Ecto neural progenitor cell (in vitro differentiated cells): Measurements from ENCODE around the gene GRAMD1B.
"Not testable (repeated sequence)": the region's sequence is repeated elsewhere in the genome, so short reads cannot be mapped to it uniquely, and the experiment has no call there.

Experiments
- DNase-seq: peaks from one replicate; pipeline ENCODE4 v3.0.0-alpha.2; 2018; ENCODE audit warnings: low spot score

Gene GRAMD1B

DNA sequence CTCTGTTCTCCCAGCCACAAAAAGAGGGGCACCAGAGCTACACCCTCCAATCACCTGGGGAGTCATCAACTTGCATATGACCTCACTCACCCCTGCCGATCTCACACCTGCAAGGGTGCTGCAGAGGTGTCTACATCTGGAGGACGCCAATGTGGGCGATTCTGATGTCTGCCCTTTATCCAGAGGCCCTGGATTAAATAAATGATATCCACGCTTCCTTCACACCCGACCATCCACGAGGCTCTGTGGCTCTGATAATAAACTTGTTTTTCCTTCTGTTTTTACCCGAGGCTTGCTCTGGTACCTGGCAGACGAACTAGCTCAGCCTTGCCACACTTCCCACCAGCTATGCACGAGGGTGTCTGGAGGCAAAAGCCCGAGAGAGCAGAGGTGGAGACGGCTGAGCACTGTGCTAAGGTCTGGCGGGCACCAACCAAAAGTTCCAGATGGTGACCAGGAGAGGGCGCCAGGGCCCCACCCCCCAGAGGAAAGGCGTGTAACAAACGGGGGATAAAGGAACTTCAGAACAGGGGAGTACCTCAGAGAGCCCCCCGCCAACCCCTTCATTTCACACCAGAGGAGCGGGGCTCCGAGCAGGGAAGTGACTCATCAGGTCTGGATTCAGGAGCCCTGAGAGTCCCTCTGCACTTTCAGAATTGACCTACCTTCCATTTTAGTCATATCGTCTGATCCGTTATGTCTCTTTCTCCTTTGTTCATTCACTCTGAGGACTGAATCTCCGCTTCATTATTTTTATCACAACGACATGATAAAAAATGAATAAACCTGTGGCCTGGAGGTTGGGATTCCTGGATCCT lies 210.8 kb downstream of the GRAMD1B start:
- peak; percentile 75 for DNase-seq

GRCh38 chr11:123641495-123641840 lies 211.4 kb downstream of the GRAMD1B start:
- no peak for DNase-seq

GRCh38 chr11:123642435-123642834 lies 212.4 kb downstream of the GRAMD1B start:
- DNase-seq: no peak

- no peak for DNase-seq
These were observed 215.4 kb downstream of the GRAMD1B start for GRCh38 chr11:123645286-123645975.

DNA sequence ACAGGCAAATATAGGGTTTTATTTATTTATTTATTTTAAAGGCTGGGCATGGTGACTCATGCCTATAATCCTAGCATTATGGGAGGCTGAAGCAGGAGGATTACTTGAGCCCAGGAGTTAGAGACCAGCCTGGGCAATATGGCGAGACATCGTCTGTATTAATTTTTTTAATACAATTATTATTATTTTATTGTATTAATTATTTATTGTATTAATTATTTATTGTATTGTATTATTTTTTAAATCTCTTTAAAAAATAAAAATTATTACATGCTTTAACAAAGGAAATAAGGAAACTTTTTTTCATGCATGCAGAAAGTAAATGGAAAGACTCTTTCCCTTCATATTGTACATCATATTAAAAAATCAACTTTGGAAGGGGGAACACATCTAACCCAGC lies 220.8 kb downstream of the GRAMD1B start:
- no peak for DNase-seq

DNA sequence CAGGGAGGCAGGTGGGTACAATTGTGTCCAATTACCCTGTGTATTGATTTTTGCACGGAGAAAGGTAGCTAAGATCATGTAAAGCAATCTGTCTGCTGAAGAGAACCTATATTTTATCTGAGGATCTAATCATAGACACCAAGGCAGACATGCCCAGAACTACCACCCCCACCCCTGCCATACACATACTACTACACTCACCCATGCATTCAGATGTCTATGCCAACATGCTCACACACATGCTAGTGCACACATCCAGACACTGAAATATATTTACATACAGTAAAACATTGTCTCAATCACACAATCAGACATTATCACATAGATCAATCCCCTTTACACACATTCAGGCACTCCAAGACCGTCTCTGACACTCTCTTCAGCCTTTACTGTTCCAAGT lies 222.5 kb downstream of the GRAMD1B start:
- DNase-seq: no peak

GRCh38 chr11:123653483-123653826 lies 223.4 kb downstream of the GRAMD1B start:
- DNase-seq: no peak

DNA sequence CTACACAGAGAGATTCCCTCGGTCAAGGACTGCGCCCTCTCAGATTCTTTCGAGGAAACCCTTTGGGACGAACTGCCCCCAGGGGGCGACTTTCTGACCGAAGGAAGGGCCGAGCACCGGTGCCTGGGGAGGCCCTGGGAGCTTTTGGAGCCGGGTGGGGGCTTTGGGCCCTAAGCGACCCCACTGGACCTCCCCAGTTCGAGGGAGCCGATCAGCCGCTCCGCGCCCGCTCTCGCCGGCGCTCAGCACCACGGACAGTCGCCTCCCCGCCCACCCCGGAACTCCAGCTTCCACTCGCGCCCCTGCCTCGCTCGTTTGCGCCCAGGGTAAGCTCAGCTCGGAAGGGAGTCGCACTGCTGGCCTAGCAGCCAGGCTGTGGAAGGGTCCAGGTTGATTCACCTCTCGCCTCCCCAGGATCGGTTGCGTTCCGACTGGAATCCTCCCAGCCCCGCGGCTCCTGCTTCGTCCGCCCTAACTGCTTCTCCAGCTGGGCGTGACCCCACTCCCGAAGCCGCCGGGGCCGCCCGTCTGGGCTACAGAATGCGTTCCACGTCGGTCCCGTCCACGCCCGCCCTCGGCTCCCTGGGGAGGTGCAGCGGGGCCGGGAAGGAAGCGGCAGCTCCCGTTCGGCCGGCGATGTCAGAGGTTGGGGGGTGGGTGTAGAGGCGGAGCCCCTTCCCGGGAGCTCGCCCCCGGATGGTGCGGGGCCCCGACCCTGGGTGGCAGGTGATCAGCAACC lies 223.9 kb downstream of the GRAMD1B start:
- DNase-seq: peak; percentile 81

DNA sequence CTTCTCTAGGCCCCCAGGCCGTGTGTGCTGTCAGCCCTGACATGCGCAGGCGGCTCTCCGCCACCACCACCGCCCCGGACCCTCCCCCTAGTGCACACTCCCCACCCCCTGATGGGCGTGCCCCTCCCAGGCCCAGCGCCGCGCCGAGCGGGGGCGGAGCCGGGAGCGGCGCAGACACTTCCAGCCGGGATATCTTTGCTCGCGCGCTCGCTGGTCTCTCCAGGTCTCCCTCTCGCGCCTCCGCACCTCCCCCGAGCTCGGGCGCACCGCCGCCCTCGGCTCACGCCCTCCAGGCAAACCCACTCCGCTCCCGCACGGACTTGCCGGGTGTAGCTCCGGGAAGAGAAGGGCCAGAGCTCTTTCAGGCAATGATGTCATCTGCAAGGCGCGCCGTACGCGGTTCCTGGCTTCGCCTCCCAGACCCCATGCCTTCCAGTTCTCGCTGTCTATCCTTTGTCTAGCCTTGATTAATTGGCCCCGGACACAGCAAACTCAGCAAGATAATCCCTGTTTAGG lies 224.6 kb downstream of the GRAMD1B start, which contains the start of gene SCN3B:
Gene SCN3B, minus strand, starts transcription at position 59 of the 516 bp plus-strand sequence. CDS start 823 bp downstream, outside the sequence.
- DNase-seq: peak; percentile 87

GRCh38 chr11:123659311-123659710 lies 229.2 kb downstream of the GRAMD1B start:
- no peak for DNase-seq

DNA sequence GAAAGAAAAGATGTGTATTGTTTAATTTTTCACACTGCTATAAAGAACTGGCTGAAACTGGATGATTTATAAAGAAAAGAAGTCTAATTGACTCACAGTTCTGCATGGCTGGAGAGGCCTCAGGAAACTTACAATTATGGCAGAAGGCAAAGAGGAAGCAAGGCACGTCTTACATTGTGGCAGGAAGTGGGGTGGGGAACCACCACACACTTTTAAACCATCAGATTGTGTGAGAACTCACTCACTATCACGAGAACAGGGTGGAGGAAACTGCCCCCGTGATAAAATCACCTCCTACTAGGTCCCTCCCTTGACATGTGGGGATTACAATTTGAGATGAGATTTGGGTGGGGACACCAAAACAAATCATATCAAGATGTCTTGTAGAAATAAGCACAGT lies 229.9 kb downstream of the GRAMD1B start:
- DNase-seq: not testable (repeated sequence)

- DNase-seq: no peak
These were observed 235.2 kb downstream of the GRAMD1B start for GRCh38 chr11:123665306-123665705.

DNA sequence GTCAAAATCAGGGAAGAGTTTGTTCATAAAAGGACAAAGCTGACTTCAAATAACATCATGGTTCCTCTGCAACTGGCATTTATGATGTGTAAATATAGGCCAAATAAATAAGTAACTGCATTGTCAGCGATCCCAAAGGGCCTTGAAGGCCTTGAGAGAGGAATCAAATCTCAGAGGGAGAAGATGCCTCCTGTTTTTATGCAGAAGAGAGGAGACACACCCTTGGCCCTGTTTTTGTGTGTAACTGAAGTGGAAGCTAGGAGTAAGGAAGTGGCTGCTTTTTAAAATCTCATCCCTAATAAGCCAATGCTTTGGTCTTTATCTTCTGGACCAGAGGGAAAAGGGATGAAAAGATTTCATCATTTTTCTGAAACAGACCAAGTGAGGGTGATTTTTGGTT lies 240.0 kb downstream of the GRAMD1B start:
- DNase-seq: no peak

DNA sequence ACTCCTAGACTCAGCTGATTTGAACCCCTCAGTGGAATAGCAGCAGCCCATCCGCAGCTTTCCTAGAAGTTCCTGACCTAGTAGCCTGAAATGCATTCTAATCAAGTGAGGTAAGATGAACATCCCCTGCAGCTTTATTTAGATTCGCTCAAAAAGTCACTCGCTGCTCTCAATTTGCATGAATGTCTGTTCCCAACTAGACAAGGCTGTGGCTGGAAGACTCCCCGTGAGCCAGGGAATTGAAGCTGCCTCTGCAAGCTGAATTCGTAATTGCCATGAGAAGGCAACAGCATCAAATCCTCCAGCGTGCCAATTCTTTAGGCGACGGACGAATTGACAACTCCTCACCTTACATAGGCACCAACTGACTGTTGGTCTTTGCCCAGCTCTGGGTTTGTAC lies 241.5 kb downstream of the GRAMD1B start:
- no peak for DNase-seq

DNA sequence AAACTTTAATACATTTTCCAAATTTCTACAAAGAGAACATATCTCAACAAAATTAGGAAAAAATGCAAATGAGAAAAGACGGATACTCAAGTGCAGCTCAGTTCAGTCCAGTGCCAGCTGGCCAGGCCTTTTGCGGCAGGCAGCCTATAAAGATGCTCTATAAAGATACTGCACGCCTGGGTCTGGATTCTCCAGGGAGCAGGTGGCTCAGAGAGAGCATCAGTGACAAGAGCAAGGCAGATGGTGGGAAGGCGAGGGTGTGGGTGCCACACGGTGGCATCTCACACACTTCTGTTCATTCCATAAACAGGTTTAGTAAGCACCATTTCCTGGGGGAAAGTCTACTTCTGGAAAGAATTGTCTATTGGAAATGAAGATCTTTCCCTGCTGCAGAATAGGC lies 242.5 kb downstream of the GRAMD1B start:
- no peak for DNase-seq

- DNase-seq: no peak
These were observed 244.2 kb downstream of the GRAMD1B start for GRCh38 chr11:123674297-123674696.
